Measurements from ENCODE around the gene KRT40.

Gene KRT40

GRCh38 chr17:40950176-40950575 lies 34.0 kb downstream of the KRT40 start:
- no peak for DNase-seq

DNA sequence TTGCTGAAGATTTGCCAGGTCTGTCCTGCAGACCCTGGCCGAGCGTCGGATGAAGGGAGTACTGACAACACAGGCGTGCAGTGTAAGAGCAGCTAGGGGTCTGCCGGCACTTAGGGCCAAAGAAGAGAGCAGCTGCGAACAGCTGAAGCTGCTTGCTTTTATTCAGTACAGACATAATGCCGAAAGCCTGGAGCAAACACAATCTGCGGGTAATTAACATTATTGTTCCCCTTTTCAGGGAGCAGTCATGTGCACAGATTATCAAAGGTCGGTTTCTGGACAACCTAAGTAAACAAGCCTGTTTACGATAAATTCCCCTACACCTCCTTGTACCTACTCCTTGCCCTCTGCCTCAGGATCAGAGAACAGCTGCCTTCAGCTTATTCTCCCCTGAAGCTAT lies 34.7 kb downstream of the KRT40 start:
- no peak for DNase-seq

DNA sequence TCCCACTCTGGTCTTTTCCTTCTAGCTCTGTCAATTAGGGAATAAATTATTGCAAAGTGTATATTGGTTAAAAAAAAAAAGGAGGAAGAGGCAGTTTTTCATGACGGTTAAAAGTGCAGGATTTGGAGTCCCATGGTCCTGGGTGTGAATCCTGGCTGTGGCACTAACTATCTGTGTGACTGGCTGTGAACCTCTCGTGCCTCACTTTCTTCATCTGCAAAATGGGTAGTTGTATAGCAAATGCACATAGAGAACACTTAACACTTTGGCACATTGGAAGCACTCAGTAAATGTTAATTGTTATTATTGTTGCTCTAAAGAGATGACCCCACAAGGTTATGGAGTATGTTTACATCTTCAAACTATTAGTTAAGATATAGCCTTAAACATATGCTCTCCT lies 36.2 kb downstream of the KRT40 start:
- DNase-seq: no peak

- no peak for DNase-seq
These were observed 38.7 kb downstream of the KRT40 start for GRCh38 chr17:40945414-40945813.

DNA sequence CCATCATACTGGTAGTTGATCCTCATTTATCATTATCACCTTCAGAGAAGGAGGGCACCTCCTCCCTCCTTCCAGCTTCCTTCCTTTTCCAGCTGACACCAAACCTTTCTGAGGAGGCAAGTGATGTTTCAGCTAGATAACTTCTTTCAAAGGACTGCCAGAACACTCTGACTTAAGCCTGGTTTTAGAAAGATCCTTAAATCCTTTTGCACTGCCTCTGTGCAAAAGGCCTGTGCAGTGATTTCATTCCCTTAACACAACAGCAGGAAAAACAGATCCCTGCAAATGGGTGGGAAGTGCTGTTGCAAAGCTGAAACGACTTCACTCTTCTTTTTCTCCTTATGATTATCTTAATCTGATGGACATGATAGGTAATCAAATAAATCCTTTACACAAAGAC lies 39.6 kb downstream of the KRT40 start:
- DNase-seq: no peak

GRCh38 chr17:40942553-40942952 lies 41.6 kb downstream of the KRT40 start:
- no peak for DNase-seq

DNA sequence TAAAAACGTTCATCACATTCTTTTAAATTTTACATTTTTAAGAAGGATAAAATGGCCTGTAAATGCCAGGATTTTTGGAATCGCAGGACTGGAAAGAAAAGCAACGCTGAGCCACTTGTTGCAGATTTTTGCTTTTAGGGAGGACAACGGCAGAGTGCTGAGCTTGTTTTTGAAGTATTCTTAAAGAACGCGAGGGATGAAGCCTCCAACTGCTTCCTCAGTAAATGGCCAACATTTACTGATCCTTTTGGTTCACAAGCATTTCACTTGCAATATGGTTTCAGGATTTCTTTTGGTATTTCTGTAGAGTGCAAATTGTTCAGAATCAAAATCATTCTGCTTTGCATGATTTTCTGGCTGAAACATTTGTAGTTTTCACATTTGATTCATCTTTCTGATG lies 43.9 kb downstream of the KRT40 start:
- DNase-seq: no peak

GRCh38 chr17:40938981-40939380 lies 45.1 kb downstream of the KRT40 start:
- no peak for DNase-seq

GRCh38 chr17:40937384-40937819 lies 46.7 kb downstream of the KRT40 start, which contains the start of gene KRT23:
TSS of gene KRT23 (minus strand) at chr17:40937646. CDS start at chr17:40936603, 1,043 bp downstream.
- DNase-seq: no peak

GRCh38 chr17:40936976-40937375 lies 47.1 kb downstream of the KRT40 start:
- no peak for DNase-seq

DNA sequence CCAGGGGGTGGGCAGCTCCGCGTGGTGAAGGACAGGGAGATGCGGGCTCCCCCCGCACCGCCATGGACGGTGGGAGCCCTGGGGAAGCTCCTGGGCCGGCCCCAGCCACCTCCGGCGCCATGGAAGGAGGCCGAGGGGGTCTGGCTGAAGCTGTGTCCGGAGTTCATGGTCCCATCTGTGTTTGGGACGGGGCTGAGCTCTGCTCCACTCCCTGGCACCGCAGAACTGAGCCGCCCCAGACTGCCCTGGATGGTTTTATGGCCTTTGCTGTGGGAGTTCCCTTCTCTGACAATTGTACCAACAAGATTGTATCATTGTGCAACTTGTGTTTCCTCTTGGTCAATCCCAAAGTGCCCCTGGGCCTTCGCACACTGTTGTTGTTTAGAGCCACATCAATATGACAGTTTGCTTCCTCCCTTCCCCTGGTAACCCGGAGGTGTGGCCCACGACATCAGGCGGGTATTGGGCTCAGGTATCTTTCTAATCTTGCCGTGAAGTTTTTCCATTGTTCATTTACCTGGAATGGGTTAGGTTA lies 47.6 kb downstream of the KRT40 start:
- DNase-seq: no peak

GRCh38 chr17:40935624-40936023 lies 48.5 kb downstream of the KRT40 start:
- DNase-seq: no peak

DNA sequence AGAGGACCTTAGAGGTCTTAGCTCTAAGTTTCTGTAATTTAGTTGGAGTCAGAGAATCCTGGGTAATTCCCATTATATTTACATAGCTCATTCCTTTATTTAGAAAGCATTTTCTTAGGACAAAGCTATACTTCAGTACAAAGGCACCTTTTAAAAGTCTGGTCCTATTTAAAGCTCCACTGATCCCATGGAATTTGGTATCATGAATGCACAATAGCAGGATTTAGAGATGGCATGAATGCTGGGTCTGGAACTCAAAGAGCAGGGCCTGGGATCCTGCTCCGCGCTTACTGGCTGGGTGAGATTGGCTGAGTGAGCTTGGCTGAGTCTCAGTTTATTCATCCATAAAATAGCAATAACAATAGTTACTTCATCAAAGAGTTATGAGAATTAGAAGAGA lies 51.5 kb downstream of the KRT40 start:
- DNase-seq: no peak

DNA sequence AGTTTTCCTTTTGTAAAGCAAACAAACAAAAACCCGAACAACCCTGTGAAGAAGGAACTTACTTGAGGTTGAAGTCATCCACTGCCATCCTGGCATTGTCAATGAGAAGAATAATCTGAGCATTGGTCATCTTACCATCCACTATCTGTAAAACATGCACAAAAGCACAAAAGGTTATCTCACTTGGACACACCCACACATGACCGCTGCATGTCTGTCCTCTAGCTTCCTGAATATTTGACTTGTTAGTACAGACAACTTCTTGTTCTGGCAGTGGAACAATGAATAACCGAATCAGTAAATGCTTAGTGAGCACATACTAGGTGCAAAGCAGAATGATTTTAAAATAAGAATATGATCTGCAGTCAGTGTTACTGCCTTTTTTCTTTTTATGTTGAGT lies 52.8 kb downstream of the KRT40 start:
- no peak for DNase-seq

All from activated CD4-positive, alpha-beta T cell treated with anti-CD3 and anti-CD28 coated beads for 4 hours (primary cell).